ENCODE data around the gene SEC14L1.

DNA sequence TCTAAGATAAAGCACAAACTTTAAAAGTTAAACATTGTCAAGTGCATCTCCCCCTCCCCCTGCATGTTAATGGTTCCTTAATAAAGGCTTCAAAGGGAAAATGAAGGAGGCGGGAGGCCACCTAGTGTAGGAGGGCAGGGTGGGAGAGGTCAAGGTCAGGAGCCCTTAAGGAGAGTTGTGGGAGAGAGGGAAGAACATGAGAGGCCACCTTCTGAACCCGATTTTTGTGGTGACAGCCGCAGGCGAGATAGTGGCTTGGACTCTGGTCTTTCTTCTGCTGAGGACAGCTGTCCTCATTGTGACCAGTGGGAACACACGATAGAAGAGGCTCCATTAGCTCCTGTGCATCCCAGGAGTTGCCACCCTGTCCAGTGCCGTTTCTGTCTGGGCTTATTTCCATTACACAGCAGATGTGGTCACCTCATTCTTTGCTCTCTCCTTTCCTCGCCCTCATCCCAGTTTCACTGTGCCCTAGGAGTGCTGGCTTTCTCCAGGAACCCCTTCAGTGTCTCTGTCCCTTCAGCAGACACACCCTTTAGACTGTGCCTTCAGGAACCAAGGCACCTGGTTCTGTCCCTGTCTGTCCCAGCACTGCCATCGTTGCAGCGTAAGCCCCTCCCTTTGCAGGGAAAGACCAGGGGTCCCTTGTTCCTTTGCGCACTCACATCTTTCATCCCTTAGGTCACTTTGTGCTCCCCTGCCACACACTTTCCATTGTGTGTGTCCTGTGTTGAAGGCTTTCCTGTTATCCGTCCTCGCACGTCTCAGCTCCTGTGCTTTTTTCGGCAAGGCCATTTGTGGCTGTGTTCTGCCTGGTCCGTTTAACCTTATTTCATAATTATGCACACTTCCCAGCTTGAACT lies 7.5 kb downstream of the SEC14L1 start:
- peak in 1 of 2 donors; percentile 40 for TF ChIP-seq POLR2A (IDR thresholded peaks at IDR 0.05)
- TF ChIP-seq, protein P1, sequence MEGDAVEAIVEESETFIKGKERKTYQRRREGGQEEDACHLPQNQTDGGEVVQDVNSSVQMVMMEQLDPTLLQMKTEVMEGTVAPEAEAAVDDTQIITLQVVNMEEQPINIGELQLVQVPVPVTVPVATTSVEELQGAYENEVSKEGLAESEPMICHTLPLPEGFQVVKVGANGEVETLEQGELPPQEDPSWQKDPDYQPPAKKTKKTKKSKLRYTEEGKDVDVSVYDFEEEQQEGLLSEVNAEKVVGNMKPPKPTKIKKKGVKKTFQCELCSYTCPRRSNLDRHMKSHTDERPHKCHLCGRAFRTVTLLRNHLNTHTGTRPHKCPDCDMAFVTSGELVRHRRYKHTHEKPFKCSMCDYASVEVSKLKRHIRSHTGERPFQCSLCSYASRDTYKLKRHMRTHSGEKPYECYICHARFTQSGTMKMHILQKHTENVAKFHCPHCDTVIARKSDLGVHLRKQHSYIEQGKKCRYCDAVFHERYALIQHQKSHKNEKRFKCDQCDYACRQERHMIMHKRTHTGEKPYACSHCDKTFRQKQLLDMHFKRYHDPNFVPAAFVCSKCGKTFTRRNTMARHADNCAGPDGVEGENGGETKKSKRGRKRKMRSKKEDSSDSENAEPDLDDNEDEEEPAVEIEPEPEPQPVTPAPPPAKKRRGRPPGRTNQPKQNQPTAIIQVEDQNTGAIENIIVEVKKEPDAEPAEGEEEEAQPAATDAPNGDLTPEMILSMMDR (IDR thresholded peaks at IDR 0.05), result no peak
